GM18907 (cell line): ENCODE data around the gene GALNT10.

Experiments used
- ATAC-seq: cut with Tn5 transposase; IDR thresholded peaks from one replicate; pipeline ENCODE4 v1.9.1; 2021; ENCODE audit warnings: mild to moderate bottlenecking, moderate library complexity; ENCODE audit not compliant: unreplicated experiment

Gene GALNT10

DNA sequence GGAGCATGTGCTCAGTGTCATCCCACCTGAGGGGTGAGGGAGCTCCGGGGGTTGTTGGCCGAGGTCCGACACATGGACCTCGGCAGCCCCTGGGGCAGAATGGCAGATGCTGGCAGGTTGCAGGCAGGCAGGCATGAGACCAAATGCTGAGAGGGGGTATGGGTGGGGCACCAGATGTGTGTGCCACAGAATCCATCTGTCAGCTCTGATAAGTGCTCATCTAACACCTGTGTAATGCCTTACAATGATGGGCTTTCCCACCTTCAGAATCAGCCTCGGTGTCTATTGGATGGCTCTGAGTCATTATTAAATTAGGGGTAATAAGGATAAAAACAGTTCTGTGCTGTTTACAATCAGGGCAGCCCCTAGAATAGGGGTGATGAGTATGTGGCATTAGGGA lies 182.1 kb downstream of the GALNT10 start:
- no peak for ATAC-seq

DNA sequence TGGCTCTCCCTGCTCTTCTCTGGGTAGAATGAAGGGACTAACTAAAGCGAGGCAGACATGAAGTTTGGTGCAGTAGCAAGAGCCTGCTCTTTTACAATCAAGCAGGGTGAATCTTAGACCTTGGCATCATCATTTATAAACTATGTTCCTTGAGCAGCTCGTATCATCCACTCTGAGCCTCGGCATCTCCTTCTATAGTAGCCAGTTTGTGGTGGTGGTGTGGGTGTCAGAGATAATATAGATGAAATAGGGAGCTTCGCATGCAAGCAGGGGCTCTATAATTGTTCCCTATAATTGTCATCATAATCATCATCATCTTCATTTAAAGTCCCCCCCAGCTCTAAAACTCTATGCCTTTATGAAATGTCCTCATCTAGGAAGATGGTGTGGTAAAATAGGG lies 182.8 kb downstream of the GALNT10 start:
- no peak for ATAC-seq

DNA sequence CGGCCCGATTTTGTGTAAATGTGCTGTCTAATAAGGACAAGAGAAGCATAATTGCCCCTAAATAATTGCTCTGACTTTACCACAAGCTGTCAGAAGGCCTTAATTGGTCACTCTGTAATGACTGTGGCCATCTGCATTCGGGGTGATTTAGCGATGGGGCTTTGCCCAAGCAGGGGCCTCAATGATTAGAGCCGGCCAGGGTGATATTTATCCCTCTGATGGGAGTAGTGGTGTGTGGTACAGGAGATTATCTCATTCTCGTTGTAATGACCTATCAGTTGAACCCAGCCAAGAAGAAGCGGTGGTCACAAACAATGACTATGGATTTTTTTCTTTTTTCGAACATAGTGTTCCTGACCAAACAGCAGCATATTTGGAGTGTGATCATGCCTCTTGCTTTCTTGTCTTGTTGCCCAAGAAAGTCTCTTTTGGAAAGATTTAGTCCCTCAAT lies 183.2 kb downstream of the GALNT10 start:
- ATAC-seq: no peak

DNA sequence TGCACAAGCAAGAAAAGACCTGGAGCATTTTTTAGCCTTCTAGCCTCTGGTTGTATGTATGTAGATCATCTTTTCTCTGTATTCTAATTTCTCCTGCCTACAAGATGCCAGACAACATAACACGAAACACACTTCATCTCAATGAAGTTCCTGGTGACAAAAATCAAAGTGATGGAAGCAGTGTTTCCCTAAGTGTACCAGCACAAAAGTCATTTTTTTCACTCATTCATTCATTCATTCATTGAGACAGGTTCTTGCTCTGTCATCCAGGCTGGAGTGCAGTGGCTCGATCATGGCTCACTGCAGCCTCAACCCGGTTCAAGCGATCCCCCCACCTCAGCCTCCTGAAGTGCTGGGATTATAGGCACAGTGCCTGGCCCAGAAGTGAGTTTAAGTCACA lies 183.7 kb downstream of the GALNT10 start:
- no peak for ATAC-seq

DNA sequence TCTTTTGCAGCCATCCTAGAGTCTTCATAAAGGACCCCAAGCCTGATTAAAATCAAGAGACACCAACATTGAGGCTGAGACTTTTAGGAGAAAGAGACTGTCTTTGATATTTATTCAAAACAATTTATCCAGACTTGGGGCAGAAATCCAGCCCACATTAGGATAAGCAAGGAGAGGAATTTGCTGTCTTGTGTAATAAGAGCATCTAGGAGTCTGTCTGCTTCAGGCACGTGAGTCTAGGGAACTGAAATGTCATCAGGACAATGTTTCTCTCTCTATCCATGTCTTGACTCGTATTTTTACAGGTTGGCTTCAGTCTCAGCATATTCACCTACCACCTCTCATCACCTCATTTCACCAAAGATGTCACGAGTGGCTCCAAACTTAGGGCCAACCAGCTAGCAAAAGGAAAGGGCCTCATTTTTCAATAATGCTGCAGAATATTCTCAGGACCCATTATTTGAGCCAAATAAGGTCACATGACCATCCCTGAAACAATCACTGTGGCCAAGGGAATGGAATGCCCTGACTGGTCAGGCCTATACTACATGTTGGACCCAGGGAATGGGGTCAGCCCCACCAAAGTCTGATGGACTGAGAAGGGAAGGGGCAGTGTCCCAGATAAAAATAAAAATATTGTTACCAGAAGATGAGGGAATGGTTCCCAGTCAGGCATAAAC lies 184.9 kb downstream of the GALNT10 start:
- no peak for ATAC-seq

DNA sequence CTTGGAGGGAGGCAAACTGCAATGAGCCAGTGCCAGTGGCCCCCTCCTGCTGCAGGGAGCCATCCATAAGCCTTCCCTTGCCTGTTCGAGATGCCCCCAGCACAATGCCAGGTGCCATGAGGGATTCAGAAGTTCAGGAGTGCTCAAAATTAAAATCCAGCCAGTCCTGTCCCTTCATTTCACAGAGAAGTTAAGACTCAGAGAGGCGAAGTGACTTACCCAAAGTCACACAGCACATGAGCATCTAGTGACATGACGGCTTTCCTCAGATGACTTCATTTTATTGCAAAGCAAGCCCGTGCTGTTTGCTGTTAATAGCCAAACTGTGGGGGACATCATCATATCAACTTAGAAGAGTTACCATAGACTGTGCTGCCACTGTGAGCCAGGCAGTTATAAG lies 185.9 kb downstream of the GALNT10 start:
- ATAC-seq: no peak

DNA sequence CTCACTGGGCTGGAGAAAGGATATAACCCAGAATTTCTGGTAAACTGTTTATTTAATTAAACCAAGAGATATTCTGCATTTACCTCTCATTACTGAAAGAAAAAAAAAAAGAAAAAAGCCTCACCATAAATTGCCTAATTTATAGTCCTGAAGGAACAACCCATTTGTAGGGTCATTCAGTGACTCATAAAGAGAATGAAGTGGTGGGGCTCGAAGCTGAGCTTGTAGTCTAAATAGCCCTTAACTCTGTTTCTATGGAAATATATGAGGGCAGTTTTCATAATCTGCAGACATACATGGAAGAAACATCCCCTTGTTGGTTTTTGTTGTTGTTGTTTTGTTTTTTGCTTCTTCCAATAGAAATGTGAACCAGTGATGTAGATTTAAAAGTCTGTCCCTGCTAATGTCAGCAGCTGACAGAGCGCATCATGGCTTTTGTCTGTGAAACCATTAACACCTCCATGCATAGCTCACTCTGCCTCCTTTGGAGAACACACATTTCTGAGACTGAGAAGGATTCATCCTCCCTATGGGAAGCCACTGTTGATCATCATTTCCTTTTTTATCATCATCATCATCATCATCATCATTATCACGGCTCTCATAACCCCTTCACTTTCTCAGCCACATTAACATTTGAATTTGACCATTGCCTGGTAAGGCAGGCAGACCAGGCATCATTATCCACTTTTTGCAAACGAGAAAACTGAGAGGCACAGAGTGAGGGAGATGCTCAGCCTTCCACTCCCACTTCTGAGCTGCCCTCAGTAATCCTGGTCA lies 187.4 kb downstream of the GALNT10 start:
- no peak for ATAC-seq

DNA sequence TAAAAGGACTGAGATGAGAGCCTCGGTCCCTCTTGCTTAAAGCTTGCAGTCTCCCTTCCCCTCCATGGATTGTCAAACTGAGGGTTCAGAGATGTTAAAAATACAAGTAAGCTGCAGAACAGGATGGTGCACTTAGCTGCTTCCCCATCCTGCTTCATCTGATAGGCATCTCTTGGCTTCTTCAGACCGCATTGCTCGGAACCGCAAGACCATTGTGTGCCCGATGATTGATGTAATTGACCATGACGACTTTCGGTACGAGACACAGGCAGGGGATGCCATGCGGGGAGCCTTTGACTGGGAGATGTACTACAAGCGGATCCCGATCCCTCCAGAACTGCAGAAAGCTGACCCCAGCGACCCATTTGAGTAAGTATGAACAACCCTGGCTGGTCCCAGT lies 189.7 kb downstream of the GALNT10 start:
- ATAC-seq: no peak

DNA sequence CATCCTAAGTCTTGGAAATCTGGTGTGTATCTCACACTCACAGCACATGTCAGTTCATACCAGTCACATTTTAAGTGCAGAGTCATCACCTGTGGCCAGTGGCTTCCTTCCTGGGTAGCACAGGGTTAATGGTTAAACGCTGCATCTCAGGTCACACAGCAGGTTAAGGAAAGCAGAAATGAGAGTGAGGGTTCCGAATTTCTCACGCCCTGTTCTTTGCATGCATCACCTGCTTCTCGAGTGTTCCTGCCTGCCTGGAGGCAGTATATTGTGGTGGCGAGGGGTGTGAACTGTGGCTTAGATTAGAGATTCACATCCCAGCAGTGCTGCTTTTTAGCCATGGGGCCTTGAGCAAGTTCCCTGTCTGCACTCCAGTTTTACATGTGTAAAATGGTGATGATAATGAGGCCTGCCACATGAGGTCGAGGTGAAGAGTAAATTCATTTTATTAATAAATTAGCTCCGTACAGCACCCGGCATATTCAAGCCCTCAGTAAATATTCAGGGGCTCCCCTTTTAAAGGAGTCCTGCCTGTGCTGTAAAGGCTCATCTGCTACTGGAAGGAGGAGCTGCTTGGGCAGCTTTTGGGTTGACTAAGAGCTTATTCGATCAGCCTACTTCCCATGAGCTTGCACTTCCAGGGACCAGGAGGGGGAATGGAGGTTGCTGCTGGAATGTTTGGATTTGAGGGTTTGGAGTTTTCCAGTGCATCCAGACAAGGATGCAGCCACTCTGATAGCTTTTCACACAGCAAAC lies 194.1 kb downstream of the GALNT10 start:
- peak; percentile 98 for ATAC-seq

DNA sequence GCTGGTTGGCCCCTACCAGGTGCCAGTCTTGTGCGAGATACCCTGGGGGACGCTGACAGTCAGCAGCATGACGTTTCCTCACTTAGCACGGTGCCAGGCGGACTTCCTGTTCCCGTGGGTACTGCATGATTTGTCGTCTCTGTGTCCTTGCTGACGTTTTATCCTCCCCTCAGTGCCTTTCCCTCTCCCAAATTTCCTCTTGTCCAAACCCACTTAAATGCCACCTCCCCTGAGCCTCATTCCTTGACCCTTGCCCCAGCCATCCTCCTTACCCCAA lies 194.6 kb downstream of the GALNT10 start:
- peak; percentile 41 for ATAC-seq

DNA sequence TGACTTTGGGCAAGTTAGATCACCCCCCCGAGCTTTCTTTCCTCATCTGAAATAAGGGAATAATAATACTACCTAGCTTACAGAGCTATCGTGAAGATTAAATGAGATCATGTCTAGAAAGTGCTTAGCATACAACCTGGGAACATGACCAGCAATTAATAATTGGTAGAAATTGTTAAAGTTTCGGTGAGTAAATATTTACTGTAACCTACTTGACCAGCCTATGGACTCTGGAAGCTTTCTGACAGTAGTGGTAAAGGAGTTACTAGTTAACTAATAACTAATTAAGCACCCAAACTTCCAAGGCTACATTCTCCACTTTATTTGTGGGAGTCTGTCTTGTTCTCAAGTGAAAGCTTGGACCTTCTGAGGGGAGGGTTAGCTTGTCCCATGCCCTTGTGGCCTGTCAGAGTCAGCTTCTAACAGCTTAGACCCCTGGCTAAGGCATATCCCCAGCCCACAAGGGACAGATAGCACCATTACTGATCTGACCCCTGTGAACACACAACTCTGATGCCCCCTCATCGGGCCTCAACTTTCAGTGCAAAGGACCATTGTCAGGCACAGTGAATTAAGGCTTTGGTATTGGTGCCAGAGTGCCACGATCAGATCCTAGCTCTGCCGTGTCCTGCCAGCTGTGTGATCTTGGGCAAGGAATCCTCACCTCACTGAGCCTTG lies 196.6 kb downstream of the GALNT10 start:
- ATAC-seq: no peak

DNA sequence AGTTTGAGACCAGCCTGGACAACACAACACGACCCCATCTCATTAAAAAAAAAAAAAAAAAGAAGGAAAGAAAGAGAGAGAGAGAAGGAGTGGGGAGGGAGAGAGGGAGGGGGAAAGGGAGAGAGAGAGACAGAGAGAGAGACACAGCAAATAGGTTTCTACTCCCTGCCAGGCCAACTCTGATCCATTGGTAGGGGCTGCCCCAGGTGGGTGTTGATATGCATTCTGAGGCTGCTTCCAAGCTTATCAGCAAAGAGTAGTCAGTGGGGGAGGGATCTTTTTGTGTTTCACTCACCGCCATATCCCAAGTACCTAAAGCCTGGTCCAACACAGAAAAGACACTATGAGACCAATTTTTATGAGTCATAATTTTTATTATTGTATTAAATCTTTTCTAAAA lies 198.3 kb downstream of the GALNT10 start:
- ATAC-seq: no peak

DNA sequence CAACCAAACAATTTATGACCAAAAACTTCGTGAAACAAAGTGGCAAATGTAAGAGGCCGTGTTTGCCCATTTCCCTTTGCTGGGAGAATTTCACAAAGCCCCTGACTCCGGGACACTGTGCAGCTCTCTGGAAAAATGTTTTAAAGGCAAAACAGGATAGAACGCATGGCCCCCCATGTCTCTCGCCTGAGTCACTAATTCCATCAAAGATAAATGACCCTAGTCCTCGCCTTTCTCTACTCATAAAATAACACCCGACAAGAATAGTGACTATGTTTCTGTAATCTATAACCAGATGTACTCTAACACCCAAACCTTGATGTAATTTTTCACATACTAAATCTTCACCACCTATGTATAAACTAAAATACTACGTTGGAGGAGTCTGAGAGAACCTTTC lies 199.6 kb downstream of the GALNT10 start:
- ATAC-seq: no peak

DNA sequence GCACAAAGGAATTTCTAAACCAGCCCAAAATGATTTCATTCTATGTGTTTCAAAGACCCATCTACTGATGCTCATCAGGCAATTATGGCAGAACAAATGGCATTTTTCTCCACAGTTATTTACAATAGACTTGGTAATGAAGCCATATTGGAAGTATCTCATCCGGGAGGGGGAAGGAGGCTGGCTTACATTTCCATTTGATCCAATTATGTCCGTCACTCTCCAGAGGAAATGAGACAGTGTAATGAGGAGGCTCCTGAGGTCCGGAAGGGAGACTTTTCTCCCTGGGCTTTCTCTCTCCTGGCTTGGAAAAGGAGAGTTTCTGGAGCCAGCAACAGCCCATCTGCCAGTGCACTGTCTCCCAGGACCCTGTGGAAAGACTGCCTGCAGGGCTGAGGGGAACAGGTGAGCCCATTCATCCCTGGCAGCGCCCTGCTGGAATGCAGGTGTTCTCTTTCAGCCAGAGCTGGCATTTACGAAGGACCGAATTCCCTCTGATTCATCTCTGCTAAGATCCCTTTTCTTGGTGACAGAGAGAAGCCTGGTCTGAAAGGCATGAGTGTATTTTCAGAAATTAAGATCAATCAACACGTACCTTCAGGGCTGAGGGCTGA lies 200.3 kb downstream of the GALNT10 start:
- no peak for ATAC-seq

DNA sequence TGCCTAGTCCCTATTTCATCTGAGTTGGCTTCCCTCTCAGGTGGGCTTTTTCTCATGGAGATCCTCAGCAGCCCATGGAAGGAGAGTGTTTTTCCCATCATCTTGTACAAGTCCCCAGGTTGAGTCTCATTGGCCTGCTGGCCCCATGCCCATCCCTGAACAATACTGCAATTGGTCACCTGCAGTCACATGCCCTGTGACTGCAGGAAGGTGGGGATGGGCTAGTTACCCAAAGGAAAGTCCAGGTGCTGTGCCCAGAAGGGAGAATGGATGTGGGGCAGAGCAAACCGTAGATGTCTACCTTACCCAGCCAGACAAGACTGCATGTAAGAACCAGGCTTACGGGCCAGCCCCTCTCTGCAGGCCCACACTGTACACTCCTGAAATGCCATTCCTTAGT lies 201.3 kb downstream of the GALNT10 start:
- no peak for ATAC-seq

DNA sequence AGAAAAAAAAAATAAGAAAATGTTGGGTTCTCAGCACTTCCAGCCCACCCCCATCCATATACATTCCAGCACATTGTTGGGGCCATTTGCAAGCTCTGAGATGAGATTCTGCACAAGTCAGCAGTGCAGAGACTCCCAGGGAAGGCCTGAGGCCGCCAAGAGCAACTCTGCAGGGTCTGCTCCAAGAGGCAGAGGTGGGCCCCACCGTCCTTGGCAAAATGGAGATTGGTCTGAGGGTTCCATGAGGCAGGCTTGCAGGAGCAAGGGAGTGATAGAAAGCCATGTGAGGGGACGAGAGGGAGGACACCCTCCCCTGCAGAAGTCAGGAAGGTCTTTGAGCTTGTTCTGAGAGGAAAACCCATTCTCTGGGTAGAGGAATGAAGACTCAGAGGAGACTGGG lies 203.3 kb downstream of the GALNT10 start:
- no peak for ATAC-seq

DNA sequence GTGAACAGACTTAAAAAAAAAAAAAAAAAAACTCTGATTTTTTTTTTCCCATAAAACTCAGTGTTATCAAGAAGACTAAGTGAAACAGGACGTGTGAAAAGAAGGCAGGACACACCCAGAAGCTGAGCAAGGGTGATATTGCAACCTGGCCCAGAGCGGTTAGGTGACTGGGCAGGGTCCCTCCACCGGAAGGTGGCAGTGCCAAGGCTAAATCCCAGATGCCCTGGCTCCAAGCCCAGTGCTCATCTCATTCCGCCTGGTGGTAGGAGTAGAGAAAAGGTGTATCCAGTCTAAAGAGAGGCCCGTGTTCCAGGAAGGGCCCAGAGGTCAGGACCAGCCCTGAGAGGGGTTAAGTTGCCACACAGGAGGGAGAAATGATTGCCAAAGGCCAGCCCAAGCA lies 203.8 kb downstream of the GALNT10 start:
- ATAC-seq: no peak

DNA sequence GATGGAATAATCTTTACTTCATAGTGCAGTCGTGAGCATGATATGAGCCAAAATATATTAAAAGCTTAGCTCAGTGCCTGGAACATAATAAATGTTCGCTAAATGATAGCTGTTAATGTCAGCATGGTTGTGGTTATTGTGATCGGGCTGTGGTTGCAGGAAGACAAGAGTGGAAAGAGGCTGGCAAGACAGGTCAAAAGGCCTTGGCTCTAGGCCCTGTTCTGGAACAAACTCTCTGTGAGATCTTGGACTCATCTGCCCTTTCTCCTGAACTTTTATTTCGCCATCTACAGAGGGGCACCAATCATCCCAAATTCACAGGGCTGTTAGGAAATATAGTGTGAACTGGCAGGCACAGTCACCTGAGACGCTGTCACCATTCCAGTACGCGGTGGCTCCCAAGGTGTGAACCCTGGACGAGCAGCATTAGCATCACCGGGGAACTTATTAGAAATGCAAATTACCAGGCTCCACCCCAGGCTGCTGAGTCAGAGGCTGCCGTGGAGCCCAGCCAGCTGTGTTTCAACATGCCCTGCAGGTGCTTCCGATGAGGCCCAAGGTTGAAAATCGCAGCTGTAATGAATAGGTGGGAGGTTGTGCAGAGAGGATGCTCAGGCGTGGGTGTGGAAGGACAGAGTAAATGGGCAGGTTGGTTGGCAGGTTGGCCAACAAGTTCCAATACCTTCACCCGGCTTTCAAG lies 205.0 kb downstream of the GALNT10 start:
- ATAC-seq: no peak

DNA sequence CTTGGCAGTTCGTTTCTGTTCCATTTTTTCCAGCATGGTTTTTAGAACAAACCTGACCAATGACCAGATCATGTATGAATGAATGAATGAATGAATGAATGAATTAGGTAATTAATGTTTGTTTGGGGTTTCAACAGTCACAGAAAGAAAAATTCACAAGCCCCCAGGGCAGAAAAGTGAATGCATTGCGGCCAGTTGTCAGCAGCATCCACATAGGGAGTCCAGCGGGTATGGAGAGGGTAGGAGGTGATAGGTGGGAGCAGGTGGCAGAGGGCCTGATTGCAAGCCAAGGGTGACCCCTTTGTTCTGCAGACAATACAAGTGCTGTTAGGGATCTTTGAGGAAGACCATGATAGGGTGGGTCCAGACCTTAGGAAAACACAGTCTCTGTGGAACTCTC lies 205.6 kb downstream of the GALNT10 start:
- no peak for ATAC-seq

DNA sequence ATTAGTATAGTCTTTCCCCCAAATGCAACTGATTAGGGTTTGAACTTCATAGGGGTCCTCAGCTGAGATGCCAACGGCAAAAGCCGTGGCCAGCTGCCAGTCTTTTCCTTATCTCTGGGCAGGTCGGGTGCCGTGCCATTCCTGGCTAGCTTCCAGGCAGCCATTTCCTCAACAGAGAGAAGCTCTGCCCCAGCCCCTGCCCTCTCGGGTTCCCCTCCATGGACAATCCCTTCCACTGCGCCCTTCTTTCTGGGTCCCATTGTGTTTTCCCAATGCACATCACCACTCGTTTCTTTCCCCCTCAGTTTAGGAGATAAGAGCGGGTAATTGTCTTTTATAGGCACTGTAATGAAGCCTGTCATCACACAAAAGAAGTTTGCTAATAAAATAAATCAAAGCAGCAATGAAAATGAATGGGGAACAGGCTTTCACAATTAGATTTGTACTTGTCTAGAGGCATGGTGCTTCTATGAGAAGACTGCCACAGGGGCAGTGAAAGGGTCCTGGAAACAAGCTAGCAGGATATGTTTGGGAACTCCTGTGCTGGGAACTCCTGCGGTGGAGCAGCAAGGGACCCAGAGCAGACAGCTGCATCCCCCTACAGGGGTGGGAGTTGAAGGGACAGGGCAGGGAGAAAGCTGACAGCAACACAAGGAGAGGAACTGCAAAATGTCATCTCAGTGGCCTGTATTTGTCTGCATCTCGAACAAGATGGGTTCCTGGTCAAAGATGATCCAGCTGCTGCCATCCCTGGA lies 207.3 kb downstream of the GALNT10 start:
- ATAC-seq: no peak
